ENCODE measurements around the gene ANKRD63. TPM values are rescaled to one million over a fixed set of nuclear protein-coding genes. Genes with fewer than 3 reads are reported as not detected.

The ANKRD63 gene
- total RNA-seq, 1 donor from 2014 or later = not detected

Other genes starting within 250 kb of the ANKRD63 start
- gene SRP14, start 243.9 kb downstream of the ANKRD63 start, total RNA-seq = 240 TPM
- 3.1 TPM for gene BMF, start 174.2 kb downstream of the ANKRD63 start, total RNA-seq
- gene BUB1B, start 122.0 kb downstream of the ANKRD63 start, total RNA-seq = 0.85 TPM
- 8.2 TPM for gene PAK6, start 44.0 kb downstream of the ANKRD63 start, total RNA-seq
- gene PLCB2, start 24.9 kb upstream of the ANKRD63 start, total RNA-seq = 8.5 TPM
- gene INAFM2, start 40.6 kb upstream of the ANKRD63 start, total RNA-seq = 52.7 TPM
- 155 TPM for gene CCDC9B, start 57.9 kb upstream of the ANKRD63 start, total RNA-seq
- not detected for gene PHGR1, start 68.0 kb upstream of the ANKRD63 start, total RNA-seq
- 3.0 TPM for gene DISP2, start 75.2 kb upstream of the ANKRD63 start, total RNA-seq
- gene KNSTRN, start 99.7 kb upstream of the ANKRD63 start, total RNA-seq = 9.0 TPM
- gene IVD, start 122.7 kb upstream of the ANKRD63 start, total RNA-seq = 106 TPM
- gene BAHD1, start 157.9 kb upstream of the ANKRD63 start, total RNA-seq = 17.1 TPM
- 8.4 TPM for gene CHST14, start 187.9 kb upstream of the ANKRD63 start, total RNA-seq